Heart right ventricle (tissue), 16 donors: ENCODE measurements around the gene RBCK1. TPM values are rescaled to one million over a fixed set of nuclear protein-coding genes. Genes with fewer than 3 reads are reported as not detected.
A peak's percentile ranks its signal among the peaks of the same experiment; 100 is the strongest.

ENCODE experiments used
- ATAC-seq, 8 donors: fragments of 200-7000 bp; cut with Tn5 transposase; one replicate each; pipeline ENCODE4 v1.9.1; 2020; ENCODE audit warnings: mild to moderate bottlenecking in 8 of 8, moderate library complexity in 8 of 8, moderate number of reproducible peaks in 1 of 8
- DNase-seq, 2 donors: peaks; one replicate each; pipeline ENCODE4 v3.0.0-alpha.2; 2020
- H3K27ac ChIP-seq, 10 donors: fragments of 200-600 bp; sonication (generic) in 2 of 10; one replicate each; pipeline versions ENCODE4 v1.5.0 to v1.8.0; 2020 to 2022; ENCODE audit warnings: mild to moderate bottlenecking in 3 of 10
- H3K27me3 ChIP-seq, 7 donors: fragments of 200-600 bp; one replicate each; pipeline ENCODE4 v1.8.0; 2021 to 2022; ENCODE audit warnings: mild to moderate bottlenecking in 2 of 7
- H3K36me3 ChIP-seq, 9 donors: fragments of 200-600 bp; sonication (generic) in 1 of 9; one replicate each; pipeline versions ENCODE4 v1.5.0 to v1.8.0; 2020 to 2022; ENCODE audit warnings: mild to moderate bottlenecking in 2 of 9
- H3K4me1 ChIP-seq, 9 donors: fragments of 200-600 bp; sonication (generic) in 1 of 9; one replicate each; pipeline versions ENCODE4 v1.5.0 to v1.8.0; 2020 to 2022; ENCODE audit warnings: mild to moderate bottlenecking in 4 of 9
- H3K4me3 ChIP-seq, 10 donors: fragments of 200-600 bp; sonication (generic) in 2 of 10; one replicate each; pipeline versions ENCODE4 v1.5.0 to v1.8.0; 2020 to 2022; ENCODE audit warnings: mild to moderate bottlenecking in 7 of 10, moderate library complexity in 2 of 10
- H3K9me3 ChIP-seq, 11 donors: fragments of 200-600 bp in 10 of 11; sonication (generic) in 2 of 11; one replicate each; pipeline versions ENCODE4 v1.5.0 to v1.8.0; 2013 to 2022; ENCODE audit warnings: mild to moderate bottlenecking in 2 of 11, control low read depth in 1 of 11, moderate library complexity in 1 of 11
- WGBS, 2 donors: extraction: QIAGEN DNeasy Blood & Tissue Kit; methylation state at CpG; one replicate each; pipeline ENCODE4 v1.1.7; 2013; ENCODE audit warnings: inconsistent platforms in 1 of 2; 5-methylcytosine and 5-hydroxymethylcytosine counted together
- intact Hi-C, 10 donors: fragments of 100-400 bp; cut with DNase I; formaldehyde crosslinking; loops; one replicate each; pipeline versions ENCODE4 v1.11.1 to v1.14.2; 2022
- polyA plus RNA-seq, 2 donors: library from polyadenylated mRNA; stranded (reverse); fragments of 200-250 nt; gene quantifications; one replicate each; pipeline ENCODE4 v1.2.3, GENCODE V29; 2013
- total RNA-seq, 10 donors: library from RNA; stranded (reverse); fragmentation: NEBNext Ultra II Directional in 3 of 10; extraction: Animal tissue kit (Norgen Biotek cat#: 25700) in 3 of 10; gene quantifications; one replicate each; pipeline versions ENCODE4 v1.2.1 to v1.2.4, GENCODE V29; 2021 to 2023
- TF ChIP-seq, protein P1 (sequence below), 9 donors: fragments of 200-600 bp; sonication (generic) in 2 of 9; IDR thresholded peaks; one replicate each; pipeline versions ENCODE4 v1.5.0 to v1.8.0; 2021 to 2022; ENCODE audit warnings: antibody characterized with exemption in 9 of 9, mild to moderate bottlenecking in 5 of 9, moderate library complexity in 1 of 9
- donor health status: Arrhythmogenic right ventricular cardiomyopathy.
- donor health status: ischemic (EF 13 %, LVEDD 7.1; RV severe dilation, severe dysfunction).
- donor health status: healthy with polysubstance abuse.
- donor health status: DM: no; HTN: yes; CAD: no.
- donor health status: DM: no; HTN: no; CAD: no.
- donor health status: ischemic (EF 25% LVEDD 6.9; RV normal size, moderate dysfunction).
- donor health status: ischemic (EF 25% LVEDD 5.7; RV mildly dilated, moderate dysfunction).
- donor health status: healthy.
- donor health status: DM: yes; HTN: yes; CAD: no.
- donor health status: Ischemic cardiomyopathy.
- donor health status: ischemic (EF 35%, LVEDD 5.7; RV mildly dilated, moderate dysfunction).
- donor health status: nonischemic (EF 11% LVEDD 7.7; RV severe dilation, severe dysfunction).
- donor health status: DM: yes; HTN: yes; CAD: no.
- donor health status: PGD.
- donor health status: ischemic (EF 29% LVEDD 5.4; RV normal size, mild dysfunction).
- donor health status: nonischemic (EF 23%, LVEDD 6.1; RV moderate dilation, normal function).

Gene RBCK1
- total and polyA plus RNA-seq, 12 donors = 32.0 to 86.8 (median 44.0) TPM

DNA sequence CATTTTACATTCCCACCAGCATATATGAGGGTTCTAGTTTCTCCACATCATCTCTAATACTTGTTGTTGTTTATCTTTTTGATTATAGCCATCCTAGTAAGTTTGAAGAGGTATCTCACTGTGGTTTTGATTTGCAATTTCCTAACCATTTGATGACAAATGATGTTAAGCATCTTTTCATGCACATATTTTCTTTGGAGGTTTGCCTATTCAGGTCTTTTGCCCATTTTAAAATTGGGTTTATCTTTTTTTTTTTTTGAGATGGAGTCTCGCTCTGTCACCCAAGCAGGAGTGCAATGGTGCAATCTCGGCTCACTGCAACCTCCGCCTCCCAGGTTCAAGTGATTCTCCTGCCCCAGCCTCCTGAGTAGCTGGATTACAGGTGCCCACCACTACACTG, 4.0 kb downstream of the RBCK1 start:
- TF ChIP-seq, protein P1, sequence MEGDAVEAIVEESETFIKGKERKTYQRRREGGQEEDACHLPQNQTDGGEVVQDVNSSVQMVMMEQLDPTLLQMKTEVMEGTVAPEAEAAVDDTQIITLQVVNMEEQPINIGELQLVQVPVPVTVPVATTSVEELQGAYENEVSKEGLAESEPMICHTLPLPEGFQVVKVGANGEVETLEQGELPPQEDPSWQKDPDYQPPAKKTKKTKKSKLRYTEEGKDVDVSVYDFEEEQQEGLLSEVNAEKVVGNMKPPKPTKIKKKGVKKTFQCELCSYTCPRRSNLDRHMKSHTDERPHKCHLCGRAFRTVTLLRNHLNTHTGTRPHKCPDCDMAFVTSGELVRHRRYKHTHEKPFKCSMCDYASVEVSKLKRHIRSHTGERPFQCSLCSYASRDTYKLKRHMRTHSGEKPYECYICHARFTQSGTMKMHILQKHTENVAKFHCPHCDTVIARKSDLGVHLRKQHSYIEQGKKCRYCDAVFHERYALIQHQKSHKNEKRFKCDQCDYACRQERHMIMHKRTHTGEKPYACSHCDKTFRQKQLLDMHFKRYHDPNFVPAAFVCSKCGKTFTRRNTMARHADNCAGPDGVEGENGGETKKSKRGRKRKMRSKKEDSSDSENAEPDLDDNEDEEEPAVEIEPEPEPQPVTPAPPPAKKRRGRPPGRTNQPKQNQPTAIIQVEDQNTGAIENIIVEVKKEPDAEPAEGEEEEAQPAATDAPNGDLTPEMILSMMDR (IDR thresholded peaks at IDR 0.05) = no peak
- Histone ChIP-seq H3K9me3 (no peaks in the 10 kb centered on the region), H3K4me1 (peaks cover 3 to 26% (median 19%) of the 10 kb centered on the region in 9 donors), H3K36me3 (peaks cover 0 to 65% (median 17%) of the 10 kb centered on the region in 9 donors), H3K4me3 (no peak overlapping the region), H3K27ac (no peak overlapping the region), H3K27me3 (no peaks in the 10 kb centered on the region)
- DNase-seq (no peak), ATAC-seq (no peak)
- intact Hi-C loops = loop anchor here in 1 of 10 donors (10.0 kb wide), 1 partner anchor 57 kb away; no protein-coding TSS in a partner anchor
- 88 to 100% methylated on average over 3 of the region's 3 CpGs for WGBS, 2 donors

DNA sequence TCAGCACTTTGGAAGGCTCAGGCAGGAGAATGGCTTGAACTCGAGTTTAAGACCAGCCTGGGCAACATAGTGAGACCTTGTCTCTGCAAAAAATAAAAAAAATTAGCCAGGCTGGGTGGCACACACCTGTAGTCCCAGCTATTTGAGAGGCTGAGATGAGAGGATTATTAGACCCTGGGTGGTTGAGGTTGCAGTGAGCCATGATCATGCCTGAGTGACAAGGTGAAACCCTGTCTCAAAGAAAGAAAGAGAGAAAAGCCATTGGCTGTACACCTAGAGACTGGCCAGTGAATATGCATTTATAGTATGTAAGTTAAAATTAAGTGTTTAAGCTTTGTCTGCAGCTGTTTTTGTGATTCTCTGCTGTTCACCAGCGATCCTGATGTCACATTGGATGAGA, 6.1 kb downstream of the RBCK1 start:
- TF ChIP-seq, protein P1 (IDR thresholded peaks at IDR 0.05) = no peak
- intact Hi-C loops = loop anchor here in 1 of 10 donors (10.0 kb wide), 1 partner anchor 59 kb away; no protein-coding TSS in a partner anchor
- DNase-seq (no peak), ATAC-seq (no peak)
- H3K27ac ChIP-seq = no peak overlapping the region
- H3K4me3 ChIP-seq = no peak overlapping the region
- 81 to 86% methylated on average over 2 of the region's 2 CpGs for WGBS, 2 donors
- H3K4me1 ChIP-seq = peaks cover 1 to 18% (median 13%) of the 10 kb centered on the region in 9 donors
- no peaks in the 10 kb centered on the region for H3K27me3 ChIP-seq
- no peaks in the 10 kb centered on the region for H3K9me3 ChIP-seq
- H3K36me3 ChIP-seq = peaks cover 0 to 85% (median 18%) of the 10 kb centered on the region in 9 donors

DNA sequence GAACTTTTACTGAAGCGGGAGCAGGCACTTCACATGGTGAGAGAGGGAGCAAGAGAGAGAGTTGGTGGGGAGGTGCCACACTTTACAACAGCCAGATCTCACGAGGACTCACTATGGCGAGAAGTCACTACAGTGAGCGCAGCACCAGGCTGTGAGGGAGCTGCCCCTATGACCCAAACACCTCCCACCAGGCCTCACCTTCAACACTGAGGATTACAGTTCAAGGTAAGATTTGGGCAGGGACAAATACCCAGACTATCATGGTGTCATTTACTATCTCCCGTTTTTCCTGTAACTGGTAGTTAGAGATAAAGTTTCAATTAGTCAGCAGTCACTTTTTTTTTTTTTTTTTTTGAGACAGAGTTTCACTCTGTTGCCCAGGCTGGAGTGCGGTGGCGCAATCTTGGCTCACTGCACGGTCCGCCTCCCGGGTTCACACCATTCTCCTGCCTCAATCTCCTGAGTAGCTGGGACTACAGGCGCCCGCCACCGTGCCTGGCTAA, 7.8 kb downstream of the RBCK1 start:
- Histone ChIP-seq H3K36me3 (peaks cover 0 to 89% (median 25%) of the 10 kb centered on the region in 9 donors), H3K4me3 (no peak overlapping the region), H3K27me3 (no peaks in the 10 kb centered on the region), H3K4me1 (peaks cover 0 to 4% (median 0%) of the 10 kb centered on the region in 9 donors), H3K27ac (no peak overlapping the region), H3K9me3 (no peaks in the 10 kb centered on the region)
- TF ChIP-seq, protein P1 (IDR thresholded peaks at IDR 0.05) = no peak
- ATAC-seq = peak in 1 of 8 donors; percentile 28
- intact Hi-C loops = loop anchor here in 1 of 10 donors (10.0 kb wide), 1 partner anchor 61 kb away; no protein-coding TSS in a partner anchor
- DNase-seq = no peak
- 83 to 87% methylated on average over 13 of the region's 13 CpGs for WGBS, 2 donors

DNA sequence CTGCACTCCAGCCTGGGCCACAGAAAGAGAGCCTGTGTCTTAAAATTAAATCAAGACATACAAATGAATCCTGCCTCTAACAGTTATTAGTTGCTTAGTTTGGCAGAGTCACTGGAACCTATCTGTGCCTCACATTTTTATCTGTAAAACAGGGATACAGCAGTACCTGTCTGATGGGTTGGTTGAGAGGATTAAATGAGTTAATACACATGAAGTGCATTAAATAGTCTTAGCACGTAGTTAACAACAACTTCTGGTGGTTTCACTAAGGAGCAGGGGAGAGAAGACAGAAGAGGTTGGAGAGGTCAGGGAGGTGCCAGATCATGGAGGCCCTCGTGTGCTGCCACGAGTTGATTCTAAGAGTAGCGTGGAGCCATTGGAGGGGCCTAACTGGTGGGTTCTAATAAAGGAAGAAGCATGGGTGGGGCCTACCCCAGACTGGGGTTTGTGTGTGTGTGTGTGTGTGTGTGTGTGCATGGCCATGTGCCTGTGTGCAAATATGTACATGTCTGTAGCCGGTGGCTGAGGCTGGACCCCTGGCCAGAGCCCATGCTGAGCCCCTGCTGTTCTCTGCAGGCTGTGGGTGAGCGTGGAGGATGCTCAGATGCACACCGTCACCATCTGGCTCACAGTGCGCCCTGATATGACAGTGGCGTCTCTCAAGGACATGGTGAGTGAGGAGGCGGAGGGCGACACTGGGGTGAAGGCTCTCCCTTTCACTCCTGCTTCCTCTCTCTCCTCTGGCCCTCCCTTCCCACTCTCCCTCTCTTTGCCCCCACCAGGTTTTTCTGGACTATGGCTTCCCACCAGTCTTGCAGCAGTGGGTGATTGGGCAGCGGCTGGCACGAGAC, 9.1 kb downstream of the RBCK1 start:
- DNase-seq (no peak), ATAC-seq (no peak)
- H3K4me3 ChIP-seq = no peak overlapping the region
- no peak overlapping the region for H3K27ac ChIP-seq
- H3K36me3 ChIP-seq = peaks cover 0 to 90% (median 31%) of the 10 kb centered on the region in 9 donors
- H3K9me3 ChIP-seq = no peaks in the 10 kb centered on the region
- no peaks in the 10 kb centered on the region for H3K27me3 ChIP-seq
- TF ChIP-seq, protein P1 (IDR thresholded peaks at IDR 0.05) = no peak
- intact Hi-C loops = loop anchor here in 1 of 10 donors (10.0 kb wide), 1 partner anchor 62 kb away; no protein-coding TSS in a partner anchor
- peaks cover 0 to 4% (median 0%) of the 10 kb centered on the region in 9 donors for H3K4me1 ChIP-seq
- 82 to 88% methylated on average over 13 of the region's 13 CpGs for WGBS, 2 donors
